Heart left ventricle (tissue), 13 donors: Measurements from ENCODE around the gene BIRC5.

Source experiments
- CTCF ChIP-seq, 12 donors: fragments of 200-600 bp; sonication (generic) in 4 of 12; IDR thresholded peaks; one replicate each; pipeline versions ENCODE4 v1.5.0 to v1.8.0; 2018 to 2022; ENCODE audit warnings: antibody characterized with exemption in 12 of 12, mild to moderate bottlenecking in 5 of 12
- POLR2A ChIP-seq, 2 donors: fragments of 450-650 bp; IDR thresholded peaks; one replicate each; pipeline ENCODE4 v1.6.1; 2017; ENCODE audit warnings: antibody characterized with exemption in 2 of 2, mild to moderate bottlenecking in 2 of 2, moderate library complexity in 2 of 2
- donor health status: ischemic (EF 13 %, LVEDD 7.1; RV severe dilation, severe dysfunction).
- donor health status: DM: no; HTN: yes; CAD: no.
- donor health status: DM: no; HTN: no; CAD: no.
- donor health status: ischemic (EF 25% LVEDD 6.9; RV normal size, moderate dysfunction).
- donor health status: ischemic (EF 25% LVEDD 5.7; RV mildly dilated, moderate dysfunction).
- donor health status: ischemic (EF 35%, LVEDD 5.7; RV mildly dilated, moderate dysfunction).
- donor health status: nonischemic (EF 11% LVEDD 7.7; RV severe dilation, severe dysfunction).
- donor health status: DM: yes; HTN: yes; CAD: no.
- donor health status: PGD.
- donor health status: ischemic (EF 29% LVEDD 5.4; RV normal size, mild dysfunction).
- donor health status: nonischemic (EF 23%, LVEDD 6.1; RV moderate dilation, normal function).

- TF ChIP-seq CTCF (IDR thresholded peaks at IDR 0.05) = no peak
- no peak for TF ChIP-seq POLR2A (IDR thresholded peaks at IDR 0.05)
Observed at GRCh38 chr17:78202666-78203065, 11.4 kb upstream of the BIRC5 start.
